Stimulated activated CD4-positive, alpha-beta T cell treated with anti-CD3 and anti-CD28 coated beads, TNF-alpha, amount 100 ng/mL, for 48 hours (primary cell): Measurements from ENCODE around the gene PLEKHD1.
"Not testable (repeated sequence)": the region's sequence is repeated elsewhere in the genome, so short reads cannot be mapped to it uniquely, and the experiment has no call there.

Source experiments
- DNase-seq, 3 donors: peaks; one replicate each; pipeline ENCODE4 v3.0.0-alpha.2; 2020; ENCODE audit warnings: low read depth in 3 of 3

The PLEKHD1 gene

GRCh38 chr14:69481815-69482568 is 2.5 kb upstream of the PLEKHD1 start:
- no peak for DNase-seq

DNA sequence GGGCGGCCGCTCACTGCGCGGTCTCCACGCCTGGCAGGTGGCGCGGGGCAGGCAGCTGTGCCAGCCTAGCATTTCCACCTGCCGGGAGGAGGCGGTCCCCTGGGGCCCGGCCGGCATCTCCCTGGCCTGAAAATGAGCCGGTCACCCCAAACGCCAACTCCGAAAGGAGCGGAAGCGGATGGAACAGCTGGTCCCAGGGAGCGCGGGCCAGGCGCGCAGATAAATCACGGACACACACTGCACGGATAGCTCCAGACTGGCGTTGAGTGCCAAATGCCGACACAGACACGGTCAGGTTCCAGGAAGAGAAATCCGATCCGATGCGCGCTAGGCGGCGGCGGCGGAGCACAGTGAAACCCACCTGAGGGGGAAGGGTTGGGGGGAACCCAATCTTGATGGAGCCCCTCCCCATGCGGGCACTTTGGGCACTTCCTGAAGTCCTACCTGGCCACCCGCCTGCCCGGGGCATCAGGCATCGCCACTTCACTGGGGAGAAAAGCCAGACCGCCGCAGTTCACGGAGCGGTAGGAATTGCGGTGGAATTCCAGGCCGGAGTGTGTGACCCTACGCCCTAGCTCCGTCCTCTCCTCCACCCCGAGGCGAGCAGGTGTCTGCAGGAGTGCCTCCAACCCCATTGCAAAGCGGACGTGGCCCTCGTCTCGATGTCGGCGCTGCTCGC is 624 bp upstream of the PLEKHD1 start:
- DNase-seq, result no peak

- no peak for DNase-seq
These were observed 760 bp downstream of the PLEKHD1 start for GRCh38 chr14:69485315-69485660.

DNA sequence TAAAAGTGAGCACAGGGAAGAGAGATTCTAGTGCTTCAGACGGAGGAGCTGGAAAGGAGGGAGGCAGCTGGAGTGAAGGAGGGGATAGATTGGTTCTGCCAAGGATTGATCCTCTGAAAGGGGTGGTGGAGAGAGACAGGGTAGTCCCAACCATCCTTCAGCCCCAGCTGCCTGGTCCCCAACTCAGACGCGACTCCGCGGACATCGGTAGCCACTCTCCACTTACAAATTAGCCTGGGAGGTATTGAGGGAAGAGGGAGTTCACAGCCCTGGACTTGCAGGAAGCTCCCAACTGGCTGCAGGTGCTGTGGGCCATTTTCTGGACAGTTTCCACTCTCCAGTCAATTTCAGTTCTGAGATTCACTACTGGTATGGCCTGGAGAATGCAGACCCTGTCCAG is 1.2 kb downstream of the PLEKHD1 start:
- DNase-seq, result no peak

- no peak for DNase-seq
These were observed 2.7 kb downstream of the PLEKHD1 start for GRCh38 chr14:69487226-69487625.

DNA sequence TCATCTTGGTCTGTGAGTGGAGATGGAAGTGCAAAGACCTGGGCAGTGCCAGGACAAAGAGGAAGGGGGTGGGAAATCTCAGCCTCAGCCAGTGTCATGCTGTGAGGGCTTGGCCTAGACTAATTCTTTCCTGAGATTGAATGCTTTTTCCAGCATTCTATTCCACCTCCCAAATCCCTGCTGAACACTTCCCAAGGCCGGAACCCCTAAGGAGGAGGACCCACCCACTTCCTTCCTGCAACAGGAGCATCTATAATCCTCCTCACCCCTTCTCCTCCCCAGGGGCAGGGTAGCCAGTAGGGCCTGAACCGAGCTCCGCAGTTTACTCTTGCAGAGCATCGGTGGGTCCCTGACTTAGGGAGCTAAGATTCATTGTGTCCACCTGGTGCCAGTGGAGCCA is 3.2 kb downstream of the PLEKHD1 start:
- no peak for DNase-seq

GRCh38 chr14:69489495-69489894 is 5.0 kb downstream of the PLEKHD1 start:
- no peak for DNase-seq

- DNase-seq, result no peak
These were observed 5.8 kb downstream of the PLEKHD1 start for GRCh38 chr14:69490219-69490918.

GRCh38 chr14:69491193-69491592 is 6.7 kb downstream of the PLEKHD1 start:
- DNase-seq, result no peak

DNA sequence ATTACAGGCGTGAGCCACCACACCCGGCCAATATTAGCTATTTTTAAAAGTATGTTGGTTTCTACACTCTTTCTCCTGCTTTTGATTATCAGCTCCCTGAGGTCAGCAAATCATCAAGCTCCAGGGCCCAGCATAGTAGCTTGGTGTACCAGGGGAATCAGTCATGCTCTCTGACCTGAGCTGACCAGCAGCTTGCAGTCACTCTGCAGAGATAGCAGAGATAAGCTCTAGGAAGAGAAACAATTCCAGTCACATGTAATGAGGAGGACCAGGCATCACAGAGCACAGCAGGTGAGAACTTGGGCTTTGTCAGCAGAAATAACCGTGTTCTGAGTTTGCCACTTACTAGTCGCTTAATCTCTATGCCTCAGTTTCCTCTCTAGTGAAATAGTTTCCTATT is 8.5 kb downstream of the PLEKHD1 start:
- no peak for DNase-seq

DNA sequence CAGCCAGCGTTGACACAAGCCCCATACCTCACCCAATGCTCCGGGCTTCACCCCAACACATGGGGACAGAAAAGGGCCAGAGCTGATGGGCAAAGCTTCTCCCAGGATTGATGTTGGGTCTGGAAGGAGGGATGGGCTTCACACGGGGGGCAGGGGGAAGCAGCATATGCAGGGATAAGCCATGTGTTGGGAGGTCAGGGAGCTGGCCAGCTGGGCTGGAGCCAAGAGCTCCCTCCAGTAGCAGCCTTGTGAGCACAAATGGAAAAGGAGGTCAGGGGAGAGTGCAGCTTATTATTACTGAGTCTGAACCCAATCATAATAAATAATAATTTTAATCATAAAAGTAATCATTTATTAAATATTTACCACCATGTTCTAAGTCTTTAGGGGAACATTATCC is 9.3 kb downstream of the PLEKHD1 start:
- DNase-seq, result no peak

GRCh38 chr14:69495341-69495921 is 10.9 kb downstream of the PLEKHD1 start:
- no peak for DNase-seq

- not testable (repeated sequence) for DNase-seq
These were observed 13.3 kb downstream of the PLEKHD1 start for GRCh38 chr14:69497866-69498265.

GRCh38 chr14:69498286-69498685 is 13.8 kb downstream of the PLEKHD1 start:
- not testable (repeated sequence) for DNase-seq

DNA sequence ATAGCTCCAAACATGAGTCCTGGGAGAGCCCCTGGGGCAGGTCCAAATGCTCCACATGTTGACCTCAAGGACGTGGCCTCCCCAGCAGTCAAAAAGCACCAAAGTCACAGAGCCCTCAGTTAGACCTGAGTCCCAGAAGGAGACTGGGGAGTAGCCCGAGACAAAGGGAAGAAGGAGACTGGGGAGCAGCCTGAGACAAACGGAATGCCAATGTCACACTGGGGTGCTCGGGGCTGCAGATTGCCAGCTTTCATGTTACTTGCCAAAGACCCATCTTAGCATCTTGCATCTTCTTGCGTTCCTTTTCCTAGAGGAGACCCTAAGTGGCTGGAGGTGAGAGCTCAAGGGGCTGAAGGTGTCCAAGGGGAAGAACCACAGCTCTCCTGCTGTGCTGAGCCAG is 14.9 kb downstream of the PLEKHD1 start:
- DNase-seq, result no peak

DNA sequence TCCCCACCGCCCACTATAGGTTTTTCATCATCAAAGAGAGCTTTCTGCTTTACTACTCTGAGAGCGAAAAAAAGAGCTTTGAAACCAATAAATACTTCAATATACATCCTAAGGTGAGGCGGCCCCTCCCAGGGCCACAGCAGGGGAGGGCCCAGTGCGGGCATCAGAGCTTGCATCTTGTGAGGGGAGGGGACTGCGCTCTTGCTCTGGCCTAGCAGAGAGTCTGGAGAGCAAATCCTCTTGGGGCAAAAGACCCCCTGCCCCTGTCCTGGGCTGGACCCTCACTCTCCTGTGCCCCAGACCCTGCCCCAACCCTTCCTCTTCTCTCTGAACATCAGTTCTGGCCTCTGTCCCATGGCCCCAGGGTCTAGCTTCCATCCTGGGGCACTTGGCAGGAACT is 15.6 kb downstream of the PLEKHD1 start:
- DNase-seq, result no peak

DNA sequence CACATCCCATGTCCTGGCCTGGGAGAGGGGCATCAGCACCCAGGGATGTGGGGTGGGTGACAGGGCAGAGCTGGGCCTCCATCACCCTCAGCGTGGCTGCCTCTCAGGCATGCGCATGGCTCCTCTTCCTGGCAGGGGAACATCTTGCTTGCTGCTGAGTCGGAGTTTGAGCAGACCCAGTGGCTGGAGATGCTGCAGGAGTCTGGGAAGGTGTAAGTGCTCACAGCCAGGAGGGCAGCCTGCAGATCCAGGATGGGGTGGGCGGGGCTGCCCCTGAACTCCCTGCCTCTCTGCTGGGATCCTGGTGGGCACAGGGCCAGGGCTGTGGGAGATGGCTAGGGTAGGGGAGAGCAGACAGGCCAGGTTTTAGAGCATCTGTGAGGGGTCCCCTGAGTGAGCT is 16.2 kb downstream of the PLEKHD1 start:
- DNase-seq, result no peak

- DNase-seq, result no peak
These were observed 16.9 kb downstream of the PLEKHD1 start for GRCh38 chr14:69501423-69501838.

- no peak for DNase-seq
These were observed 20.2 kb downstream of the PLEKHD1 start for GRCh38 chr14:69504775-69505174.

- DNase-seq, result no peak
These were observed 21.1 kb downstream of the PLEKHD1 start for GRCh38 chr14:69505338-69506240.

- DNase-seq, result no peak
These were observed 21.7 kb downstream of the PLEKHD1 start for GRCh38 chr14:69506241-69506595.
